BJ (cell line): ENCODE data around the gene NMNAT3. TPM values are rescaled to one million over a fixed set of nuclear protein-coding genes. Genes with fewer than 3 reads are reported as not detected.

Experiments
- CTCF ChIA-PET: fragments of 350-600 bp; formaldehyde crosslinking; extraction: SDS; loops from one replicate; lab custom pipeline; 2021; ENCODE audit warnings: antibody characterized with exemption, inconsistent platforms; lab: Yijun Ruan, JAX
- POLR2A ChIA-PET: fragments of 300-600 bp; sonication (Branson Sonifier 250); formaldehyde crosslinking; extraction: SDS; loops from one replicate; lab custom pipeline; 2021; ENCODE audit warnings: antibody characterized with exemption; lab: Charles Lee
- DNase-seq: peaks from one replicate; pipeline ENCODE4 v3.0.0-alpha.2; 2011; ENCODE audit warnings: low read depth
- H3K27me3 ChIP-seq: 2 replicates; pipeline ENCODE4 v1.6.0; 2011; ENCODE audit warnings: low read length; ENCODE audit not compliant: control insufficient read depth, insufficient read depth
- H3K36me3 ChIP-seq: 2 replicates; pipeline ENCODE4 v1.5.1; 2011; ENCODE audit warnings: low read length; ENCODE audit not compliant: control insufficient read depth, insufficient read depth
- H3K4me3 ChIP-seq: 2 replicates; pipeline ENCODE4 v1.5.1; 2011; ENCODE audit warnings: low read depth, mild to moderate bottlenecking, control low read depth, low read length
- polyA plus RNA-seq: library from polyadenylated mRNA; depleted of rRNA; stranded (reverse); fragments of >200 nt; gene quantifications from 2 replicates; pipeline ENCODE4 v1.2.3, GENCODE V29; 2011
- TF ChIP-seq, protein P1 (sequence below): IDR thresholded peaks from 2 replicates; pipeline ENCODE4 v1.5.1; 2011; ENCODE audit warnings: low read depth, mild to moderate bottlenecking, control low read depth, inconsistent platforms, low read length, moderate library complexity; ENCODE audit not compliant: insufficient read depth

NMNAT3 gene
- polyA plus RNA-seq, 1 experiment: 0.61 TPM

- TF ChIP-seq, protein P1, sequence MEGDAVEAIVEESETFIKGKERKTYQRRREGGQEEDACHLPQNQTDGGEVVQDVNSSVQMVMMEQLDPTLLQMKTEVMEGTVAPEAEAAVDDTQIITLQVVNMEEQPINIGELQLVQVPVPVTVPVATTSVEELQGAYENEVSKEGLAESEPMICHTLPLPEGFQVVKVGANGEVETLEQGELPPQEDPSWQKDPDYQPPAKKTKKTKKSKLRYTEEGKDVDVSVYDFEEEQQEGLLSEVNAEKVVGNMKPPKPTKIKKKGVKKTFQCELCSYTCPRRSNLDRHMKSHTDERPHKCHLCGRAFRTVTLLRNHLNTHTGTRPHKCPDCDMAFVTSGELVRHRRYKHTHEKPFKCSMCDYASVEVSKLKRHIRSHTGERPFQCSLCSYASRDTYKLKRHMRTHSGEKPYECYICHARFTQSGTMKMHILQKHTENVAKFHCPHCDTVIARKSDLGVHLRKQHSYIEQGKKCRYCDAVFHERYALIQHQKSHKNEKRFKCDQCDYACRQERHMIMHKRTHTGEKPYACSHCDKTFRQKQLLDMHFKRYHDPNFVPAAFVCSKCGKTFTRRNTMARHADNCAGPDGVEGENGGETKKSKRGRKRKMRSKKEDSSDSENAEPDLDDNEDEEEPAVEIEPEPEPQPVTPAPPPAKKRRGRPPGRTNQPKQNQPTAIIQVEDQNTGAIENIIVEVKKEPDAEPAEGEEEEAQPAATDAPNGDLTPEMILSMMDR: no peak
- peaks cover 2% of the 10 kb centered on the region; the same call in 1 of the 2 replicates for H3K27me3 ChIP-seq
- ChIA-PET CTCF (no interaction called here), POLR2A (no interaction called here)
- no peak for DNase-seq
- no peak overlapping the region for H3K4me3 ChIP-seq
- H3K36me3 ChIP-seq: no peaks in the 10 kb centered on the region
Observed at GRCh38 chr3:139538733-139539132, 139.0 kb downstream of the NMNAT3 start.

DNA sequence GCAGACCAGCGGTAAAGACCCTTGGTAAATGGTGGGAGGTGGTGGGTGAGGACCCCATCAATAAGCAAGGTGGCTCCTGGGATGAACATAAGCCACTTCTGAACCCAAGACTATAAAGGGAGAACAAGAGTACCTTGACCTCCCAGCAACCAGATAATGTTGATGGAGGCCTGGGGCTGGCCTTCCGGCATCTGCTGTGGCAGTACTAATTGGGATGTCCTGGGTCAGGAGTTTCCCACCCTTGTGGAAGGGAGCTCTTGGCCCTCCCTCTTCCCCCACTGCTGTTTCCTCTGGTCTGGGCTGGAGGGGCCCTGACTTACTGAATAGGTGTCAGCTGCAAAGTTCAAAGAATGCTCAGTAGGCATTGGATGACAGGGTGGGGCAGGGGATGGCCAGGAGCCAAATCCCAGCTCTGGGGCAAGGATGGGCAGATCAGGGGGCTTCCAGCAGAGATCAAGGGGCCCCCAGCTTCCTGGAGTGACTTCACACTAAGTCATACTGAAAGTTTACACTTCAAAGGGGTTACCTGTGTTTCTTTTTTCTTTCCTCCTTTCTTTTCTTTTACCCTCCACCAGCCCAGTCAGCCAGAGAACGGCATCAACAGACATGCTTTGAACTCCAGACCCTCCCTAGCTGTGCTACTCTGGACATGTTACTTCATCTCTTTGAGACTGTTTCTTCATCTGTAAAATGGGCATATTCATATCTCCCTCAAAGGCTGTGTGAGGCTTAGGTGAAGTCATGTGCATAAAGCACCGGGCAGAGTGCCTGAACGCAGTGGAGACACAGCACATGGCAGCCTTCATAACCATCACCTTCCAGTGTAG lies 139.8 kb downstream of the NMNAT3 start:
- DNase-seq: no peak
- Histone ChIP-seq H3K27me3 (peaks cover 2% of the 10 kb centered on the region; the same call in 1 of the 2 replicates), H3K4me3 (no peak overlapping the region), H3K36me3 (no peaks in the 10 kb centered on the region)
- POLR2A ChIA-PET: no interaction called here
- CTCF ChIA-PET: no interaction called here
- TF ChIP-seq, protein P1: no peak

DNA sequence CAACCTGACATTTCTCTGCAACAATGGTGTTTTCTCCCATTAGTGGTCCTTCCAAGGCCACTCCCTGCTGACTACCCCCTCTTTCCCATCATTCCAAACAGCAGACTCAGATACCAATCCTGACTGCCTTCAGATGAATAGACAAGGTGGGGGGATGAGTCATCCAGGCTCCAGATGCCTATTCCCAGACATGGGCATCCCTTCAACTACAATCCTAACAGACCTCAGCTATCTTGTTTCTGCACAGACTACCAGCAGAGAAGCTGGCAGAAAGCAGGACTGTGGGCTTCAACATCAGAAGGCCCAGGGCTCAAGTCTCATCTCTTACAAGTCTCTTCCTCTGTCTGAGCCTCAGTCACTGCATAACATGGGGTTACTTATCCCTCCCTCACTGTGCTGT lies 140.4 kb downstream of the NMNAT3 start:
- Histone ChIP-seq H3K4me3 (no peak overlapping the region), H3K36me3 (no peaks in the 10 kb centered on the region), H3K27me3 (peaks cover 2% of the 10 kb centered on the region; the same call in 1 of the 2 replicates)
- TF ChIP-seq, protein P1: no peak
- ChIA-PET CTCF (no interaction called here), POLR2A (no interaction called here)
- no peak for DNase-seq

- no peak overlapping the region for H3K4me3 ChIP-seq
- ChIA-PET POLR2A (no interaction called here), CTCF (no interaction called here)
- peaks cover 2% of the 10 kb centered on the region for H3K27me3 ChIP-seq
- DNase-seq: no peak
- no peaks in the 10 kb centered on the region for H3K36me3 ChIP-seq
- TF ChIP-seq, protein P1: no peak
Observed at GRCh38 chr3:139534992-139535879, 142.5 kb downstream of the NMNAT3 start.

DNA sequence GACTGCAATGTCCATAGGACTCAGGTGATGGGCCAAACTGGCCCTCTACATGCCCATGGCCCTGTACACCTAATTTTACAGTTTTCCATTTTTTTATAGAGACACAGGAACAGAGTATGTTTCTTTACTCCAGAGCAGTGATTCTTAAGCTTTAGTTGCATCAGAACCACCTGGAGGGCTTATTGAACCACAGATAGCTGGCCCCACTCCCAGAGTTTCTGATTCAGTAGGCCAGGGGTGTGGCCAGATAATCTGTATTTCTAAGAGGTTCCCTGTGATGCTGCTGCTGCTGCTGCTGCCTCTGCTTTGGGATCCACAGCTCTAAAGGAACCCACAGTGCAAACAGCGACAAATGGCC lies 143.3 kb downstream of the NMNAT3 start:
- POLR2A ChIA-PET: no interaction called here
- TF ChIP-seq, protein P1: no peak
- peaks cover 2% of the 10 kb centered on the region for H3K27me3 ChIP-seq
- no peak overlapping the region for H3K4me3 ChIP-seq
- DNase-seq: peak; percentile 24
- H3K36me3 ChIP-seq: no peaks in the 10 kb centered on the region
- CTCF ChIA-PET: no interaction called here
